ENCODE results near the gene TICAM2. TPM values are rescaled to one million over a fixed set of nuclear protein-coding genes. Genes with fewer than 3 reads are reported as not detected.

TICAM2 gene
- total RNA-seq, 1 experiment from 2014 or later = 1.0 TPM

GRCh38 chr5:115542086-115542485, 60.2 kb downstream of the TICAM2 start:
- H3K27me3 Mint-ChIP-seq (ENCODE audit: low read depth) = peaks cover 6% of the 10 kb centered on the region
- CTCF ChIA-PET = interaction anchor here (1.3 kb wide), 1 partner anchor 33 kb away, joined by 3 read pairs; no protein-coding TSS in a partner anchor
- TF ChIP-seq, protein P1, sequence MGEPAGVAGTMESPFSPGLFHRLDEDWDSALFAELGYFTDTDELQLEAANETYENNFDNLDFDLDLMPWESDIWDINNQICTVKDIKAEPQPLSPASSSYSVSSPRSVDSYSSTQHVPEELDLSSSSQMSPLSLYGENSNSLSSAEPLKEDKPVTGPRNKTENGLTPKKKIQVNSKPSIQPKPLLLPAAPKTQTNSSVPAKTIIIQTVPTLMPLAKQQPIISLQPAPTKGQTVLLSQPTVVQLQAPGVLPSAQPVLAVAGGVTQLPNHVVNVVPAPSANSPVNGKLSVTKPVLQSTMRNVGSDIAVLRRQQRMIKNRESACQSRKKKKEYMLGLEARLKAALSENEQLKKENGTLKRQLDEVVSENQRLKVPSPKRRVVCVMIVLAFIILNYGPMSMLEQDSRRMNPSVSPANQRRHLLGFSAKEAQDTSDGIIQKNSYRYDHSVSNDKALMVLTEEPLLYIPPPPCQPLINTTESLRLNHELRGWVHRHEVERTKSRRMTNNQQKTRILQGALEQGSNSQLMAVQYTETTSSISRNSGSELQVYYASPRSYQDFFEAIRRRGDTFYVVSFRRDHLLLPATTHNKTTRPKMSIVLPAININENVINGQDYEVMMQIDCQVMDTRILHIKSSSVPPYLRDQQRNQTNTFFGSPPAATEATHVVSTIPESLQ (CRISPR knock-in tag; IDR thresholded peaks at IDR 0.05) = no peak
- no peak for TF ChIP-seq HMGA2 (CRISPR knock-in tag; IDR thresholded peaks at IDR 0.05)
- no peak for TF ChIP-seq NR3C1 (CRISPR knock-in tag; conservative IDR thresholded peaks at IDR 0.05; ENCODE audit: low read depth)
- TF ChIP-seq, protein P2, sequence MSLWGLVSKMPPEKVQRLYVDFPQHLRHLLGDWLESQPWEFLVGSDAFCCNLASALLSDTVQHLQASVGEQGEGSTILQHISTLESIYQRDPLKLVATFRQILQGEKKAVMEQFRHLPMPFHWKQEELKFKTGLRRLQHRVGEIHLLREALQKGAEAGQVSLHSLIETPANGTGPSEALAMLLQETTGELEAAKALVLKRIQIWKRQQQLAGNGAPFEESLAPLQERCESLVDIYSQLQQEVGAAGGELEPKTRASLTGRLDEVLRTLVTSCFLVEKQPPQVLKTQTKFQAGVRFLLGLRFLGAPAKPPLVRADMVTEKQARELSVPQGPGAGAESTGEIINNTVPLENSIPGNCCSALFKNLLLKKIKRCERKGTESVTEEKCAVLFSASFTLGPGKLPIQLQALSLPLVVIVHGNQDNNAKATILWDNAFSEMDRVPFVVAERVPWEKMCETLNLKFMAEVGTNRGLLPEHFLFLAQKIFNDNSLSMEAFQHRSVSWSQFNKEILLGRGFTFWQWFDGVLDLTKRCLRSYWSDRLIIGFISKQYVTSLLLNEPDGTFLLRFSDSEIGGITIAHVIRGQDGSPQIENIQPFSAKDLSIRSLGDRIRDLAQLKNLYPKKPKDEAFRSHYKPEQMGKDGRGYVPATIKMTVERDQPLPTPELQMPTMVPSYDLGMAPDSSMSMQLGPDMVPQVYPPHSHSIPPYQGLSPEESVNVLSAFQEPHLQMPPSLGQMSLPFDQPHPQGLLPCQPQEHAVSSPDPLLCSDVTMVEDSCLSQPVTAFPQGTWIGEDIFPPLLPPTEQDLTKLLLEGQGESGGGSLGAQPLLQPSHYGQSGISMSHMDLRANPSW (CRISPR knock-in tag; conservative IDR thresholded peaks at IDR 0.05; ENCODE audit: low read depth) = no peak
- no peak for TF ChIP-seq E2F4 (CRISPR knock-in tag; IDR thresholded peaks at IDR 0.05; ENCODE audit: borderline replicate concordance, low read depth)
- no peak for TF ChIP-seq ZNF219 (CRISPR knock-in tag; IDR thresholded peaks at IDR 0.05; ENCODE audit: borderline replicate concordance)
- no peak for TF ChIP-seq E2F1 (CRISPR knock-in tag; IDR thresholded peaks at IDR 0.05)
- TF ChIP-seq TEAD4 (CRISPR knock-in tag; IDR thresholded peaks at IDR 0.05) = no peak
- no peak for TF ChIP-seq KAT7 (CRISPR knock-in tag; IDR thresholded peaks at IDR 0.05; ENCODE audit: borderline replicate concordance)
- no peak for TF ChIP-seq AFF4 (CRISPR knock-in tag; IDR thresholded peaks at IDR 0.05; ENCODE audit: borderline replicate concordance)
- TF ChIP-seq AR (CRISPR knock-in tag; IDR thresholded peaks at IDR 0.05) = no peak
- TF ChIP-seq ZBTB21 (CRISPR knock-in tag; IDR thresholded peaks at IDR 0.05; ENCODE audit: borderline replicate concordance) = no peak
- TF ChIP-seq RELA (CRISPR knock-in tag; IDR thresholded peaks at IDR 0.05; ENCODE audit: borderline replicate concordance) = no peak
- no peak for TF ChIP-seq ETV6 (CRISPR knock-in tag; IDR thresholded peaks at IDR 0.05)
- TF ChIP-seq SMAD3 (CRISPR knock-in tag; IDR thresholded peaks at IDR 0.05; ENCODE audit: borderline replicate concordance) = no peak

More at GRCh38 chr5:115542086-115542485, 60.2 kb downstream of the TICAM2 start:
- POLR2A ChIA-PET = no interaction called here
- Mint-ChIP-seq H3K9me3 (peaks cover 21% of the 10 kb centered on the region), H3K27ac (no peak overlapping the region), H3K4me3 (peak overlapping the region; percentile 93), H3K36me3 (peaks cover 51% of the 10 kb centered on the region), H3K4me1 (peaks cover 55% of the 10 kb centered on the region)
- DNase-seq (ENCODE audit: low spot score) (no peak), ATAC-seq (no peak)
